HG02623 (cell line): ENCODE results near the gene MOV10L1.

Experiments used
- ATAC-seq: cut with Tn5 transposase; IDR thresholded peaks from one replicate; pipeline ENCODE4 v1.9.1; 2021; ENCODE audit warnings: moderate library complexity; ENCODE audit not compliant: unreplicated experiment

The MOV10L1 gene

GRCh38 chr22:50089682-50090411, at the start of gene MOV10L1:
TSS of gene MOV10L1 (plus strand) at chr22:50090006. CDS start at chr22:50090089, 83 bp downstream.
- ATAC-seq = no peak

GRCh38 chr22:50040717-50041116, 49.1 kb upstream of the MOV10L1 start:
- ATAC-seq = no peak

GRCh38 chr22:50041361-50042065, 48.3 kb upstream of the MOV10L1 start:
- no peak for ATAC-seq

GRCh38 chr22:50044485-50045118, 45.2 kb upstream of the MOV10L1 start:
- no peak for ATAC-seq

GRCh38 chr22:50045211-50046018, 44.4 kb upstream of the MOV10L1 start:
- no peak for ATAC-seq

- ATAC-seq = no peak
Measured at GRCh38 chr22:50046019-50046415, 43.8 kb upstream of the MOV10L1 start.

GRCh38 chr22:50046481-50047245, 43.1 kb upstream of the MOV10L1 start:
- no peak for ATAC-seq

GRCh38 chr22:50047346-50047745, 42.5 kb upstream of the MOV10L1 start:
- no peak for ATAC-seq

GRCh38 chr22:50048061-50048765, 41.6 kb upstream of the MOV10L1 start:
- no peak for ATAC-seq

- ATAC-seq = no peak
Measured at GRCh38 chr22:50048836-50049235, 41.0 kb upstream of the MOV10L1 start.

GRCh38 chr22:50049299-50050195, 40.3 kb upstream of the MOV10L1 start:
- no peak for ATAC-seq

GRCh38 chr22:50051930-50052329, 37.9 kb upstream of the MOV10L1 start:
- no peak for ATAC-seq

- ATAC-seq = no peak
Measured at GRCh38 chr22:50053861-50054260, 35.9 kb upstream of the MOV10L1 start.

GRCh38 chr22:50056214-50056972, 33.4 kb upstream of the MOV10L1 start:
- no peak for ATAC-seq

GRCh38 chr22:50057278-50058060, 32.3 kb upstream of the MOV10L1 start:
- ATAC-seq = no peak

GRCh38 chr22:50058061-50058905, 31.5 kb upstream of the MOV10L1 start, which contains the start of gene TTLL8:
TSS of gene TTLL8 (minus strand) at chr22:50058298.
- no peak for ATAC-seq
